Activated naive CD8-positive, alpha-beta T cell (primary cell): ENCODE data around the gene TGFBR1.

Experiments
- H3K27ac Mint-ChIP-seq: one replicate; pipeline ENCODE4 v1.8.0; 2021; ENCODE audit warnings: mixed read lengths
- H3K27me3 Mint-ChIP-seq: one replicate; pipeline ENCODE4 v1.8.0; 2021; ENCODE audit warnings: mixed read lengths
- H3K36me3 Mint-ChIP-seq: one replicate; pipeline ENCODE4 v1.8.0; 2021; ENCODE audit warnings: mixed read lengths
- H3K4me1 Mint-ChIP-seq: one replicate; pipeline ENCODE4 v1.8.0; 2021; ENCODE audit warnings: low read depth, mixed read lengths
- H3K4me3 Mint-ChIP-seq: one replicate; pipeline ENCODE4 v1.8.0; 2021; ENCODE audit warnings: mild to moderate bottlenecking, mixed read lengths
- H3K9me3 Mint-ChIP-seq: one replicate; pipeline ENCODE4 v1.8.0; 2021; ENCODE audit warnings: low read depth, mixed read lengths

Gene TGFBR1

DNA sequence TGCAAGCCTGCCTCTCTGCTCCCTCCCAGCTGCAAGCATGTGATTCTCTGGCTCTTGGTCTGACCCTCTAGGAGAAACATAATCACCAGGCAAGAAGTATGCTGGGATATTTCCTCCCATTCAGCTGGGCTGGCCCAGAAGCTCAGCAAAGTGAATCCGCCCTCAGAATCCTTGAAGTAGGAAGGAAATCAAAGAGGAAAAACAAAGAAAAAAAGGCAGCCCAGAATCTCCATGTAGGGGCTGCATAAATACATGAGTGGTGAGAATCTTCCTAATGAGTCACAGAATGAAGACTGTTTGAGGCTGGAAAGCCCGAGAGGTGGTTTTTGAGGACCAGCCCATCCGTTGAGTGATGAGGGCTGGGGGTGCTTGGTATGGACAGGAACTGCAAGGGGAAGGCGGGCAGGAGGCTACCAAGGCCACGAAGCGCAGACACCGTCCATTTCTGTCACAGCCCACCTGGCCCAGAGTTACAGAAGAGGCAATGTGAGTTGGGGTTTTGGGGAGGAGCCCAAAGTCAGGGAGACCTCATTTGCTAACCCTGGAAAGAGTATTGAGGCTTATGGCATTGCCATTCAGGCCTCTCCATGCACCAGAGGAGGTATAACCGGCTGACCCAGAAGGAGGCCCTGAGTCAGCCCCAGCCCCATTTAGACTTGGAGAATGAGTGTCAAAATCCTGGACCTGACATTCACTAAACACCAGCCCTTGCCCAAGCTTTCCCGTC, 33.4 kb upstream of the TGFBR1 start:
- Mint-ChIP-seq H3K4me3 (no peak overlapping the region), H3K27ac (no peak overlapping the region), H3K9me3 (no peaks in the 10 kb centered on the region), H3K4me1 (peaks cover 61% of the 10 kb centered on the region), H3K36me3 (peaks cover 2% of the 10 kb centered on the region), H3K27me3 (no peaks in the 10 kb centered on the region)

DNA sequence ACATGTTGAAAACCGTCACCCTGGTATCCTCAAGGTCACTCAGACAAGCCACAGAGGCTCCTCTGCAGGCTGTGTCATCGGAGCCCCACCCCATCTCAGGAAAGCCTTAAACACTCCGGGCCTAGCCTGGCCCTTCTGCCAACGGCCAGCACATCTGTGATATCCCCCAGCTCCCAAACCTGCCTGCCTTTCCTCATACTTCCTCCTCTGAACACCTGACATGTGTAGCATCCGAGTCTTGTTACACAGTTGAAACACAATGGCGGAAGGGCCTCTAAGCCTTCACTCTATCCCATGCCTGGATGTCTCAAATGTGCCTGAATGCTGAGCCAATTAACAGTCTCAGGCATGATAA, 32.9 kb upstream of the TGFBR1 start:
- Mint-ChIP-seq H3K9me3 (no peaks in the 10 kb centered on the region), H3K36me3 (peaks cover 2% of the 10 kb centered on the region), H3K27ac (no peak overlapping the region), H3K27me3 (no peaks in the 10 kb centered on the region), H3K4me3 (no peak overlapping the region), H3K4me1 (peaks cover 63% of the 10 kb centered on the region)

DNA sequence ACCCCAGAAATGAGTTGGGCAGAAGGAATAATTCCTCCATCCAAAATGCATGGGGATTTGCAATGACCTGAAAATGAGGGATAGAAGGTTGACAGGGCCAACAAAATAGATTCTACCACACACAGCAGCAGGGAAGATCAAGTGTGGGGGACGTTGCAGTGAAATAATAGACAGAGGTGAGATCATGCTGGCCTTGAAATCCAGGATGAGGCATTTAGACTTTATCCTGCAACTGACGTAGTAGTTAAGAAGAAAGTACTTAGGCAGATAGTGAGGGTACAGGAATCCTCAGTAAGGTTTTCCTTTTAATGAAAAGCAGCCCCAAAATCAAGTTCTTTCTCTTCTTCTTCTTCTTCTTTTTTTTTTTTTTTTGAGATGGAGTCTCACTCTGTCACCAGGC, 31.6 kb upstream of the TGFBR1 start:
- Mint-ChIP-seq H3K27ac (no peak overlapping the region), H3K4me3 (no peak overlapping the region), H3K4me1 (peaks cover 70% of the 10 kb centered on the region), H3K9me3 (no peaks in the 10 kb centered on the region), H3K27me3 (no peaks in the 10 kb centered on the region), H3K36me3 (peaks cover 2% of the 10 kb centered on the region)

DNA sequence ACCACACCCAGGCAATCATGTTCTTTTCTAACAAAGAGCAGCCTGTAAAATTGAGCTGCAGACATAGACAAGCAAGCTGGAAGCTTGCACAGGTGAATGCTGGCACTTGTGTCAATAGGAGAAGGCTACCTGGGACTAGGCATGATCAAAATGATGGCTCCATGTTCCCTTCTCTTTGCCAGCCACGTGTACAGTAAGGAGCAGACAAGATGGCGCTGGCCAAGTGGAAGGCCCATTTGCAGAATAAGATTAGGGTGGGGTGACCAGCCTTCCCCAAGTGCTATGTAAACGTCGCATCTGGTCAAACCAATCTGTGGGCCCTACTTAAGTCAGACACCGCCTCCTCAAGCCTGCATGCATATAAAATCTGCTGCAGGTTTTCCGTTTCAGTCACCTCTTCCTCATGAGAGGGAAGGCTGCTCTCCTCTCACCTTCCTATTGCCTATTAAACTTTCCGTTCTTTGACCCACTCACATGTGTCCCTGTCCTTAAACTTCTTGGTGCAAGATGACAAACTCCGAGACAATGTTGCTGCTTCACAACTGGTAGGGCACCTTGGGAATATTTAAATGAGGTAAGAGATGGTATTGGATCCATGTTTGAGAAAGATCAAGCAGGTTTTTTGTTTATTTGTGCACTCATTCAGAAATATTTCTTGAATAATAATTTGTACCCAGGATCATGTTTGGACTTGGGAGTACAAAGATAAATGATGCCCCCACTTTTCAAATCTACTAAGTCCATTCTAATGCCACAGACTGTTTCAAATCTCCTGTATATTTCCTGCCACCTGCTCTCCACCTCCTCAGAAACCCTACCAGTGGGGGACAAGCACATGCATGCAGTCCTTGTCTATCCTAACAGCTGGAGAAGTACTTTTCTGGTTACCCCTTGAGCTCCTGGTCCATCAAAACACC, 30.7 kb upstream of the TGFBR1 start:
- Mint-ChIP-seq H3K36me3 (no peaks in the 10 kb centered on the region), H3K9me3 (no peaks in the 10 kb centered on the region), H3K4me1 (peaks cover 66% of the 10 kb centered on the region), H3K27me3 (no peaks in the 10 kb centered on the region), H3K4me3 (no peak overlapping the region), H3K27ac (no peak overlapping the region)

DNA sequence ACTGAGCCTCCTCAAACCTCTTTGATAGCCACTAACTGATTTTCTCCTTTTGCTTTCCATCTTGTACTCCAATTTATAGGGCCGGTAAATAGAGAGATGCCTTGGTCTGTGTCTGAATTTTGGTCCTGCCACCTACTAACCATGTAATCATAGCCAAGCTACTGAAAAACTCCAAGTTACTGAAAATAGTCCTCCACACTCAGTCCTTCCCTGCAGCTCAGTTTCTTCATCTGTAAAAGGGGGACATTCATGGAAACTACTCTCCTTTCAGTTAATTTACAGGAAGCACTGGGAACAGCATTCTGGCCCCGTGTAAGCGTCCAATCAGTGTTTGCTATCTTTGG, 30.0 kb upstream of the TGFBR1 start:
- Mint-ChIP-seq H3K27ac (no peak overlapping the region), H3K4me3 (no peak overlapping the region), H3K4me1 (peaks cover 60% of the 10 kb centered on the region), H3K27me3 (no peaks in the 10 kb centered on the region), H3K9me3 (no peaks in the 10 kb centered on the region), H3K36me3 (no peaks in the 10 kb centered on the region)

DNA sequence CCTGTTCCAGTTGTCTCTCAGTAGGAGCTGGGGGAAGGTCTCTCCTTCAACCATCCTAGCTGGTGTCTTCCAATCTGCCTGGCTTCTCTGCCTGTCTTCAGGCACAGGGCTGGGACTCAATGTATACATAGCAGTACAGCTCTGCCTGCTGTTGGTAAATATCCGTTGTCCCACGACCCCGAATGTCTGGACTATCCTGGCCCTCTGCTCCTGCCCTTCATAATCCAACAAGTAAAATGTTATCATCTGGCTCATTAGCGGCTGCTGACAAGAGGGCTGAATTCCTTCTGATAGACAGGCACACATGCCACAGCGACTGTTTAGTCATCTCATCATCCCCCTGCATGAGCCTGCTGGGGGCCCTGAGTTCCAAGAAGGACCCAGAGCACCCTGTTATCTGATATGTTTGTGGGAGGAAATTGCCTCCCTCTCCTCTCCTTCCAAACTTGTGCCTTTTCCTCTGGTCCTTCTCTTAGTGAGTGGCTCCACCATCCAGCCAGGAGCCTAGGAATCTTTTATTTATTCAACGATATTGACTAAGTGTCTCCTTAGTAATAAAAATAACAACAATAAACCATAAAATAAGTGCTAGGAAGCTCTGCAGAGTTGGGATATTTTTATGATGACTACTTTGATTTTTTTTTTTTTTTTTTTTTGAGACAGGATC, 29.5 kb upstream of the TGFBR1 start:
- H3K27me3 Mint-ChIP-seq: no peaks in the 10 kb centered on the region
- no peaks in the 10 kb centered on the region for H3K9me3 Mint-ChIP-seq
- H3K4me1 Mint-ChIP-seq: peaks cover 56% of the 10 kb centered on the region
- no peak overlapping the region for H3K4me3 Mint-ChIP-seq
- no peaks in the 10 kb centered on the region for H3K36me3 Mint-ChIP-seq
- no peak overlapping the region for H3K27ac Mint-ChIP-seq

DNA sequence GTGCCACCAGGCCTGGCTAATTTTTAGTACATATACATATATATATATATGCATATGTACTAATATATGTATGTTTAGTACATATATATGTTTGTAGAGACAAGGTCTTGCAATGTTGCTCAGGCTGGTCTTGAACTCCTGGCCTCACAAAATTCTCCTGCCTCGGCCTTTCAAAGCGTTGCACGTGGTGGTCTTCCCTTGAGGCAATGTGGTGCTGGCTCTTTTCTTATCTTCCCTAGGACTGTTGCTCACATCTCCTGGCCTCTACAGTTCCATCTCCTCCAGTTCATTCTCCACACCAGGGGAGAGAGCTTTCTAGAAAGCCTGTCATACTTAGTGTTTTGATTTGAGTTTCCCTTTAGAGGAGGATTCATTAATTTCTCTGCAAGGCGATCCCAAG, 28.9 kb upstream of the TGFBR1 start:
- Mint-ChIP-seq H3K9me3 (no peaks in the 10 kb centered on the region), H3K36me3 (no peaks in the 10 kb centered on the region), H3K4me1 (peaks cover 50% of the 10 kb centered on the region), H3K4me3 (no peak overlapping the region), H3K27ac (peak overlapping the region; percentile 76), H3K27me3 (no peaks in the 10 kb centered on the region)

DNA sequence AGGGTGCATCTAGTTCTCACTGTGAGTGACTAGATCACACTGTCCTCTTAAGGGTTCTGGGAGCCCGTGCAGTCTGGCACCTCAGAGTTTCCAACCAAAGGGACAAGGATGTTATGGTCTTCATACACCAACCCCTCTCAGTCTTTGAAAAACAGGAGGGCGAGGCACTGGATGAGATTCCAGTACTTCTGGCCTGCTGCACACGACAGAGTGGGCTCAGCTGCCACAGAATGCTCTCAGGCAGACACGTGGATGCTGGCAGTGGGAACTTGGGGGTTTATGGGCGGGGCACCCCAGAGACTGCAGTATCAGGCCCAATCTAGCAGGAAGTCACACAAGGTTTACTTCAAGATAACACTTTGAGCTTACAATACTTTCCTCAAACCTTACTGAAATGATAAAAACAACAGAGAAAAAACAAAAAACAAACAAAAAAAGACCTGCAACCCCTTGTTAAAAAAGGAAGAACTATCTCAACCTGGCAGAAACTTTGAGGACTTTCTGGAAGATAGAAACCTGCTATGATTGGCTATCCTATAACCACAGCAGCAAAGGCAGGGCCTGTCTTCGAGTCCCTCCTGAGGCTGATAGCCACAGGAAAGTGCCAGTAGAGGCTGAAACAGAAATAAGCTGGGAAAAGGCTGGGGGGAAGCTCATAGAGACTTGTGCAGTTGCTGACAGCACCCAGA, 28.3 kb upstream of the TGFBR1 start:
- H3K9me3 Mint-ChIP-seq: no peaks in the 10 kb centered on the region
- H3K27ac Mint-ChIP-seq: peak overlapping the region; percentile 76
- no peaks in the 10 kb centered on the region for H3K27me3 Mint-ChIP-seq
- peaks cover 45% of the 10 kb centered on the region for H3K4me1 Mint-ChIP-seq
- no peaks in the 10 kb centered on the region for H3K36me3 Mint-ChIP-seq
- peak overlapping the region; percentile 18 for H3K4me3 Mint-ChIP-seq

DNA sequence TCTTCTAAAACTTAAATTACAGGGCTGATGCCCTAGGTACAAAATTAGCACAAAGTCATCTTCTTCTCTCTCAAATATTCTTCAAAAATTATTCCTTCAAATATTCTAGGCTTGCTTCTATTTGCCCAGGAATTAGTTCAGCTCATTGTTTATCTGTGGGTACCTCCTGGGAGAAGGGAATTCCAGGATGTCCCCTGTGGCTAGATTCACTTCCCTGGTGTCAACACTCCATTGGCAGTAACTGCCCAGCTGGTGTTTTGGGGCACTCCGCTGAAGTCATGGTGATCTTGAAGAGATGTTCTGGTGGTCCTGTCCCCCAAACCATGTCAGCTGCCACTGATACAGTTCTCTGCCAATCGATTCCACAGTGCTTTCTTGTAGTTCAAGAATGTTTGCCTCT, 26.2 kb upstream of the TGFBR1 start:
- Mint-ChIP-seq H3K4me1 (peaks cover 41% of the 10 kb centered on the region), H3K27ac (no peak overlapping the region), H3K36me3 (no peaks in the 10 kb centered on the region), H3K4me3 (no peak overlapping the region), H3K27me3 (no peaks in the 10 kb centered on the region), H3K9me3 (no peaks in the 10 kb centered on the region)

DNA sequence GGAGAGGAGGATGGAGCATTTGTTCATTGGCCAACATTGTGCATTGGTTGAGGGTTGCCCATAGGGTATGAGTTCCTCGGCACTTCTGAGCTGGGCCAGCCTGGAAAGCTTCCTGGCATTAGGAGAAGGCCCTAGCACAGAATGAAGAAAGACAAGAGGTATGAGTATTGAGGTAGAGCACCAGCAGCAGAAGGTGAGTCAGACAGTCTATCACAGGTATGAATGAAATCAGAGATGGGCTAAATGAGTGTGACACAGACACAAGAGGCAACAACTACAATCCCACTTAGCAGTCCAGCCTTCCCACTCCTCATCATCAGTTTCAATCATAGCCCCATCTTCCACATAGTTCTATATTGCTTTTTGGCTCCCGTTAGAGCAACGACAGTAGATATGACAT, 25.4 kb upstream of the TGFBR1 start:
- H3K27me3 Mint-ChIP-seq: no peaks in the 10 kb centered on the region
- H3K36me3 Mint-ChIP-seq: no peaks in the 10 kb centered on the region
- no peak overlapping the region for H3K4me3 Mint-ChIP-seq
- H3K9me3 Mint-ChIP-seq: no peaks in the 10 kb centered on the region
- H3K4me1 Mint-ChIP-seq: peaks cover 38% of the 10 kb centered on the region
- no peak overlapping the region for H3K27ac Mint-ChIP-seq

DNA sequence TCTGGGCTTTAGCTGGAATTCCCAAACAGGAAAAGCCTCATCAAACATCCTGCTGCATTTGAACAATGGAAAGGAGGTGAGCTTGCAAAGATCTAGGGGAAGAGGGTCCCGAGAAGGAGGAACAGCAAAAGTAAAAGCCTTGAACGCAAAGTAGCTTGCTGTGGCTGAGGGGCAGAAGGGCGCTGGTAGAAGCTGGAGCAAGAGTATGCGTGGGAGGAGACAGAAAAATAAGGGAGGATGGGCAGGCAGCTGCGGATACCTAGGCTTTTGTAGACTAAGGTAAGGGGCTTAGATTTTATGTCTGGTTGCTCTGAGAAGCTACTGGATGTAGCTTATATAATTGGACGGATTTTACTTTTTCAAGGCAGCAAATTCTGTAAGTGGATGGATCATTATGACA, 21.9 kb upstream of the TGFBR1 start:
- Mint-ChIP-seq H3K4me1 (peaks cover 17% of the 10 kb centered on the region), H3K9me3 (no peaks in the 10 kb centered on the region), H3K4me3 (no peak overlapping the region), H3K27ac (no peak overlapping the region), H3K27me3 (no peaks in the 10 kb centered on the region), H3K36me3 (no peaks in the 10 kb centered on the region)

DNA sequence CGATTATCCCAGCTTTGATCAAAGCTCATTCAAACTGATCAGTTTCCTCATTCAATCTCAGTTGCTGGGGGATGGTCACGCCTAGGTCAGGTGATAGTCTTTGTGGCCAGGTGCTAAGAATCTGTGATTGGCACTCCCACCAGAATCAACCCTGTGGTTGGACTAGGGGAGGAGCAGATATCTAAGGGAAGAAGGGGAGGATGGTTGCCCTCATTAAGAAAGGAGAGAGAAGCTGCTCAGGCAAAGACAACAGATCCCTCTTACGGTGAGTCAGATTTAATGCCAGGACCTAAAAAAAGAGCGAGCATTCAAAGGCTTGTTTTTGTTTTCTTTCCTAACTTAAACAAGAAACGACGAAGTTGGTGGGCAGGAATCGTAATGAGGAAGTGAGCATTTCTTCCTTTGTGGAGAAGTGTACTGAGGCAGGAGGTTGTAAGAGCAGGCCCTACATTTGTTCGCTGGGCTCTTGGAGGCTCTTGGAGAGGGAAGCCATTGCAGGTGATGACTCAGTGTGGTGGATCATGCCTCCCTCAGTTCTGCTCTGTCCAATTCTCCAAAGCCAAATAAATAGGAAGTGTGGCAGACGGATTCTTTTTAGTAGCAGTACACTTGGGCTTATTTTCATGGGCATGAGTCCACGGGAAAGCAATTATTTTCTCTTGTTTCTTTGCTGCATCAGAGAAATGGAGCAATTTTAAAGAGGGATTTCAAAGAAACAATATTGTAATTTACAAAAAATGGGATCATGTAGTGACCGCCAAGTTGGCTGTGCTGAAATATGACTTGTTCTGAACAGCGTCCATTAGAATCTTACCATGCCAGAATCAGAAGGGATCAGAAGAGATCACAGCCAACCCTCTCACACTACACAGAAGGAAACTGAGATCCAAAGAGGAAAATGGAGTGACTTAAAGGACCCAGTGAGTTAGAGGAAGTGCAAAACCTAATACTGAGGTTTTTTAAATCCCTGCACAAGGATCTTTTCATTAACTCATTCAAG, 18.7 kb upstream of the TGFBR1 start:
- Mint-ChIP-seq H3K4me3 (no peak overlapping the region), H3K9me3 (no peaks in the 10 kb centered on the region), H3K27ac (no peak overlapping the region), H3K36me3 (no peaks in the 10 kb centered on the region), H3K27me3 (no peaks in the 10 kb centered on the region), H3K4me1 (peaks cover 14% of the 10 kb centered on the region)

DNA sequence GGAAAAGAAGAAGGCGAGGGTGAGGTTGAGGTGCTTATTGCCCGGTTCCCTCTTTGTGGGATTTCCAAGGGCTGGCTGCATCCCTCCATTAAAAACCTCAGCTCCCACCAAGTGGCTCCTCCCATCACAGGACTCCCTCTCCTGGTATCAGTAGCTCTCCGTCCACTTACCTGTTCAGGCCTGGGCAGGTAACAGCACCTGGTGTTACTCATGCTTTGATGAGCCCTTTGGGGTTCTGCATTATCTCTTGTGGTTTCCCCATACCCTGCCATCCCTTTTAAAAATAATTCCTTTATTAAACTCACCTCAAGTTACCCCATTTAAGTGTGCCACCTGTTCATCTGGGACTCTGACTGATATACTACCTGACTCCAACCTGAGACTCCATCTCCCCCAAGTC, 17.5 kb upstream of the TGFBR1 start:
- no peaks in the 10 kb centered on the region for H3K36me3 Mint-ChIP-seq
- peaks cover 24% of the 10 kb centered on the region for H3K4me1 Mint-ChIP-seq

More for the DNA sequence above, 17.5 kb upstream of the TGFBR1 start:
- Mint-ChIP-seq H3K27ac (no peak overlapping the region), H3K9me3 (no peaks in the 10 kb centered on the region), H3K27me3 (no peaks in the 10 kb centered on the region), H3K4me3 (no peak overlapping the region)
